Osteocyte (in vitro differentiated cells): Measurements from ENCODE around the gene MANF. TPM values are rescaled to one million over a fixed set of nuclear protein-coding genes. Genes with fewer than 3 reads are reported as not detected.

Experiments used
- DNase-seq: peaks from one replicate; pipeline ENCODE4 v3.0.0; 2021; ENCODE audit warnings: mixed read lengths; ENCODE audit not compliant: unreplicated experiment; ENCODE audit errors: extremely low spot score
- H3K27ac Mint-ChIP-seq: one replicate; pipeline ENCODE4 v1.8.0; 2021; ENCODE audit warnings: mild to moderate bottlenecking, mixed read lengths; ENCODE audit not compliant: unreplicated experiment
- H3K27me3 Mint-ChIP-seq: one replicate; pipeline ENCODE4 v1.8.0; 2021; ENCODE audit warnings: mixed read lengths; ENCODE audit not compliant: unreplicated experiment
- H3K36me3 Mint-ChIP-seq: one replicate; pipeline ENCODE4 v1.8.0; 2021; ENCODE audit warnings: mixed read lengths; ENCODE audit not compliant: unreplicated experiment
- H3K4me1 Mint-ChIP-seq: one replicate; pipeline ENCODE4 v1.8.0; 2021; ENCODE audit warnings: mixed read lengths; ENCODE audit not compliant: unreplicated experiment
- H3K4me3 Mint-ChIP-seq: one replicate; pipeline ENCODE4 v1.8.0; 2021; ENCODE audit warnings: mild to moderate bottlenecking, moderate library complexity, mixed read lengths; ENCODE audit not compliant: unreplicated experiment
- H3K9me3 Mint-ChIP-seq: one replicate; pipeline ENCODE4 v1.8.0; 2021; ENCODE audit warnings: mixed read lengths; ENCODE audit not compliant: unreplicated experiment
- long read RNA-seq: library from polyadenylated mRNA; unstranded; transcript quantifications from one replicate; pipeline ENCODE4 v2.0.0, GENCODE V29; 2021
- total RNA-seq: library from RNA; stranded (reverse); gene quantifications from 2 replicates; pipeline ENCODE4 v1.2.1, GENCODE V29; 2021
- TF ChIP-seq, protein P1 (sequence below): fragments of 200-600 bp; sonication (generic); IDR thresholded peaks from 2 replicates; pipeline ENCODE4 v1.5.0; 2021; ENCODE audit warnings: antibody characterized with exemption, mild to moderate bottlenecking, moderate library complexity

MANF gene
- total RNA-seq, result 94.1 and 94.8 TPM in 2 replicates
- long read RNA-seq, transcript MANF-204 (4 exons, 1,153 nt), result major isoform, 5 of 5 reads
- long read RNA-seq, partial matches to known transcripts, result 0 of 5 reads
- long read RNA-seq, other reads (novel, unspliced or antisense), result 0 of 5 reads

GRCh38 chr3:51384726-51385473 lies at the start of gene MANF:
MANF (plus strand) TSS chr3:51385291; CDS start chr3:51385343, 52 bp downstream.
- TF ChIP-seq, protein P1, sequence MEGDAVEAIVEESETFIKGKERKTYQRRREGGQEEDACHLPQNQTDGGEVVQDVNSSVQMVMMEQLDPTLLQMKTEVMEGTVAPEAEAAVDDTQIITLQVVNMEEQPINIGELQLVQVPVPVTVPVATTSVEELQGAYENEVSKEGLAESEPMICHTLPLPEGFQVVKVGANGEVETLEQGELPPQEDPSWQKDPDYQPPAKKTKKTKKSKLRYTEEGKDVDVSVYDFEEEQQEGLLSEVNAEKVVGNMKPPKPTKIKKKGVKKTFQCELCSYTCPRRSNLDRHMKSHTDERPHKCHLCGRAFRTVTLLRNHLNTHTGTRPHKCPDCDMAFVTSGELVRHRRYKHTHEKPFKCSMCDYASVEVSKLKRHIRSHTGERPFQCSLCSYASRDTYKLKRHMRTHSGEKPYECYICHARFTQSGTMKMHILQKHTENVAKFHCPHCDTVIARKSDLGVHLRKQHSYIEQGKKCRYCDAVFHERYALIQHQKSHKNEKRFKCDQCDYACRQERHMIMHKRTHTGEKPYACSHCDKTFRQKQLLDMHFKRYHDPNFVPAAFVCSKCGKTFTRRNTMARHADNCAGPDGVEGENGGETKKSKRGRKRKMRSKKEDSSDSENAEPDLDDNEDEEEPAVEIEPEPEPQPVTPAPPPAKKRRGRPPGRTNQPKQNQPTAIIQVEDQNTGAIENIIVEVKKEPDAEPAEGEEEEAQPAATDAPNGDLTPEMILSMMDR, result no peak
- peak within 1 kb of the TSS; percentile 97 for H3K27ac Mint-ChIP-seq
- H3K9me3 Mint-ChIP-seq, result no peaks in the 10 kb centered on the region
- peaks cover 40% of the 10 kb centered on the region for H3K4me1 Mint-ChIP-seq
- H3K36me3 Mint-ChIP-seq, result peaks cover 10% of the 10 kb centered on the region
- peak within 1 kb of the TSS; percentile 96 for H3K4me3 Mint-ChIP-seq
- H3K27me3 Mint-ChIP-seq, result no peaks in the 10 kb centered on the region
- peak; percentile 99 for DNase-seq

- peaks cover 23% of the 10 kb centered on the region for H3K4me1 Mint-ChIP-seq
- DNase-seq, result no peak
- no peak overlapping the region for H3K4me3 Mint-ChIP-seq
- no peaks in the 10 kb centered on the region for H3K27me3 Mint-ChIP-seq
- no peaks in the 10 kb centered on the region for H3K36me3 Mint-ChIP-seq
- no peaks in the 10 kb centered on the region for H3K9me3 Mint-ChIP-seq
- no peak overlapping the region for H3K27ac Mint-ChIP-seq
- TF ChIP-seq, protein P1, result no peak
Measured at GRCh38 chr3:51336261-51336660, 48.8 kb upstream of the MANF start.

DNA sequence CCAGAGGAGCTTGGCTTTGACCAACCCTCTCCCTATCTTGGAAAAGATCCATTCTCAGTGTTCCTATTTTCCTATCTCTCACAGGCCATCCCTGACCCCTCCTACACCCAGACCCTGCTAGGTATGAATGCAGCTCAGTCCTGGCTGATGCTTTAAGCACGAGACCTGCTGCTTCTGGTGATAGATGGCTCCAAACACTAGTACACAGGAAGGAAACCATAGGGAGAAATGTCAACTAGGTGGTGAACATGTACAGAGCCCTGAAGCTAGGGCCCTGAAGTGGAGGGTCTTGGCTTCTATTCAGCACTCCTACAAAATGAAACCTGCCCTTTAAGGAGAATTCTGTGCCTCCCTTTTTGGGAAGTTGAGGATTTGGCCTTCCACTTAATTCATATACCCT lies 47.4 kb upstream of the MANF start:
- no peaks in the 10 kb centered on the region for H3K27me3 Mint-ChIP-seq
- TF ChIP-seq, protein P1, result no peak
- no peak for DNase-seq
- no peaks in the 10 kb centered on the region for H3K36me3 Mint-ChIP-seq
- H3K4me1 Mint-ChIP-seq, result peaks cover 24% of the 10 kb centered on the region
- no peak overlapping the region for H3K27ac Mint-ChIP-seq
- H3K9me3 Mint-ChIP-seq, result no peaks in the 10 kb centered on the region
- no peak overlapping the region for H3K4me3 Mint-ChIP-seq

- no peak for DNase-seq
- H3K4me1 Mint-ChIP-seq, result peaks cover 25% of the 10 kb centered on the region
- H3K4me3 Mint-ChIP-seq, result no peak overlapping the region
- H3K36me3 Mint-ChIP-seq, result no peaks in the 10 kb centered on the region
- no peaks in the 10 kb centered on the region for H3K27me3 Mint-ChIP-seq
- H3K9me3 Mint-ChIP-seq, result no peaks in the 10 kb centered on the region
- TF ChIP-seq, protein P1, result no peak
- H3K27ac Mint-ChIP-seq, result no peak overlapping the region
Measured at GRCh38 chr3:51338632-51339031, 46.5 kb upstream of the MANF start.

GRCh38 chr3:51340013-51340829 lies 44.9 kb upstream of the MANF start:
- H3K4me3 Mint-ChIP-seq, result no peak overlapping the region
- no peaks in the 10 kb centered on the region for H3K36me3 Mint-ChIP-seq
- DNase-seq, result no peak
- H3K27me3 Mint-ChIP-seq, result no peaks in the 10 kb centered on the region
- H3K4me1 Mint-ChIP-seq, result peaks cover 39% of the 10 kb centered on the region
- TF ChIP-seq, protein P1, result no peak
- peak overlapping the region; percentile 96 for H3K27ac Mint-ChIP-seq
- no peaks in the 10 kb centered on the region for H3K9me3 Mint-ChIP-seq
